HS-27A (cell line): ENCODE measurements around the gene JMJD4.

ENCODE experiments used
- DNase-seq: peaks from one replicate; pipeline ENCODE4 v3.0.0-alpha.2; 2012; ENCODE audit warnings: low read depth, missing footprints

JMJD4 gene

DNA sequence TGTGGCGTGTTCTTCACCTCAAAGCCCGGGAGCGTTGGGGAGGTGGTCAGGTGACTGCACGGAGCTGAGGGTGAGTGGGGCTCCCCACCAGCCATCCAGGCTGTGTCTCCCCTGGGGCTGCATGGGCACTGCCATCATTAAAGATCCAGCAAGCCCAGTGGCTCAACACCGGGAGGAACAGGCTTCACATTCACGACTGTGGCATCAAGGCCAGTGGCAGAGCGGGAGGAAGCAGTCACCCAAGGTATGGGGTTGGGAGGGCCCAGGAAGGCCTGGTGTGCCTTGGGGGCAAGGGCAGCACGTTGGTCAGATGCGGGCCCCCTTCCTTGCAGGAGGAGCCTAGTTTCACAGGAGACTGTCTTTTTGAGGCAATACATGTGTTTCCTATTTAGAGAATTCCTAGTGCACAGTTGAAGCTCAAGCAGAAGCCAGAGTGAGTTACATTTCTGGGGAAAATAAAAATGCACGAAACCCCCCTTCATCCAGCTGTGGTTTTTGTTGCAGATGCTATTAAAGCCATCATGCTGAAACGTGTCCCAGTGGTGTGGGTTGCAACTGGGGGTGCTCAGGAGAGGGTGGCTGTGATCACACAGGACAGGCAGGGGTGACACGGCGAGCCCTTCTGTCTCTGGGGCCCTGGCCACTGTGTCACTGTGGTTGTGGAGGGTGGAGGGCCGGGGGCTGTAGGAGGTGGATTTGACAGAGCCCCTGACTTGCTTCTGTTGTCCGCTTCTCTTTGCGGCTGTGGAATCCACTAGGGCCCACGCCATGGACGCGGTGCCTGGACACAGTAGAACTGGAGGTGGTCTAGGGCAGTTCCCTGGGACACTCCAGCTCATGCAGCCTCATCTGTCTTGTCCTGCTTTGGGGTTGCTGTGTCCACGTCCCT, 34.2 kb upstream of the JMJD4 start:
- DNase-seq, result no peak

DNA sequence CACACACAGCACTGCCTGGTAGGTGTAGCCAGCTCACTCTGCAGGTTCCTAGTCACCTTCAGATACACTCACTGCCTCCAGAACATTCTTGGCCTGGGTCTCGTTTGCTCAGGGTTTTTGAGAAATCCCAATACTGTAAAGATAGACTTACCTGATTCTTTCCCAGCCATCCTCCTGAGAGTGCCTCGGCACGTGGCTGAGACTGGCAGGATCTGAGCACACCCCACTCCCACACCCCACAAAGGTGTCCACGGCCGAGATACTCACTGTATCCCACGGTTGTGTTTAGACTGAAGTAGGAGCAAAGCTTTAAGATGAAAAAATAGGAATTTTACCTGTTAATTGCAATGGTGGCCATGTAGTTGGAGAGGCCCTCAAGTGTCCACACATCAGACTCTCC, 33.5 kb upstream of the JMJD4 start:
- DNase-seq, result no peak

DNA sequence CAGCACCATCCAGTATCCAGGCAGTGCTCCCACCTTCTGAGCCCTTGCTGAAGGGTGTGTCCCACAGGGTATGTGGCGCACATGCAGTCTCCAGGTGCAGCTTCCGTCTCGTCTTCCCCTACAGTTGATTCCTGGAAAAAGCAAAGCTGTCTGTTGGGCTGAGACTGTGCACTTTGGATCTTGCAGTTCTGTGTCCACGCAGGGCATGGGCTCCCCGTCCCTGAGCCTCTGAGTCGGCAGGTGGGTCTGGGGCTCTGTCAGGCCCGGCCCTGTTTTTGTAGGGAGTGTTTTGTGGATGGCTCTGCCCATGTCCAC, 33.0 kb upstream of the JMJD4 start:
- no peak for DNase-seq

DNA sequence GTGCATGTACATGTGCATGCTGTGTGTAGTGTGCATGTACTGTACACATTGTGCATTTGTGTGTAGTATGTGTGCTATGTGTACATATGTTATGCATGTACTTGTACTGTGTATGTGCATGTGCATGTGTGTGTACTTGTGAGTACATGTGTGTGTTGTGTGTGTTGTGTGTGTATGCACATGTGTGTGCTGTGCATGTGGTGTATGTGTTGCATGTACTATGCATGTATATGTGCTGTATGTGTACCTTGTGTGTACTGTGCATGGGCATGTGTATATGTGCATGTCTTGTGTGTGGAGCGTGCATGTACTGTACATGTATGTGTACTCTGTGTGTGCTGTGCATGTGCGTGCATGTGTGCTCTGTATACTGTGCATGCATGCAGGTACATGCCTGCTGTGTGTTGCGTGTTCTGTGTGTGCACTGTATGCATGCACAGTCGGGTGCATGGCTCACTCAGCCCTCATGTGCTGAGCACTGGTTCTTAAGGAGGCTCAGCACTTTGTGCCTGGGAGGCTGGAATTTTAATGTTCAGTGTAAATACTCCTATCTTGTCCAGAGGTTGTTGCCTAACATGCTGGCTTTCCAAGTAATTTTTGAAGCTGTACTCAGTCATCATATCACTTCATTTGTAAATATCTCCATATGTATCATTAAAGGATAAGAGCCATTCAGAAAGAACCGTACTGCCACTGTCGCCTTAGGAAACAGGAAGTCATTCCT, 32.5 kb upstream of the JMJD4 start:
- DNase-seq, result no peak

DNA sequence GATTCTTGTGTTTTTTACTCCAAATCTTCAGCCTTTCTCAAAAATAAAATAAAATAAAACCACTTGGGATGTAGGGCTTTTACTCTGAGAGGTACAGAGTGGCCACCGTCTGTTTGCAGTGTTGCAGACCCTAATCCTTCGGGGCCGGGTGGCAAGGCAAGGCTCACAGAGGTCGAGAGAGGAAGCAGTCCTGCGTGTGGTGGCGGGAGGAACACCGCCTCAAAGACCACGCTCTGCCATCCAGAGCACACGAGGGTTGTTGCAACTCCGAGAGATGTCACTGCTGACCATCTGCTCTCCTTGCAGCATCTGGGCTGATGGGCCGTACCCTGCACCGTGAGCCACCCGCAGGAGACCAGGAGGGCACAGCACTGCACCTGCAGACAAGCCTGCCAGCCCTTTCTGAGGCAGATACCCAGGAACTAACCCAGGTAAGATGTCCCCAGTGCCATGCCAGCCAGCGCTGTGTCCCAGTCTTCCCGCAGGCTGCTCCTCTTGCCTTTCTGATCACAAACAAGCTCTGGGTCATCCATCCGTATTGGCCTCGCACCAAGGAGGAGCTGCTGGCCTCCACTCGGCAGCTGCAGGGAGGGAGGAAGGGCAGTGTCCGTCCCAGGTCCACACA, 31.7 kb upstream of the JMJD4 start:
- DNase-seq, result no peak

DNA sequence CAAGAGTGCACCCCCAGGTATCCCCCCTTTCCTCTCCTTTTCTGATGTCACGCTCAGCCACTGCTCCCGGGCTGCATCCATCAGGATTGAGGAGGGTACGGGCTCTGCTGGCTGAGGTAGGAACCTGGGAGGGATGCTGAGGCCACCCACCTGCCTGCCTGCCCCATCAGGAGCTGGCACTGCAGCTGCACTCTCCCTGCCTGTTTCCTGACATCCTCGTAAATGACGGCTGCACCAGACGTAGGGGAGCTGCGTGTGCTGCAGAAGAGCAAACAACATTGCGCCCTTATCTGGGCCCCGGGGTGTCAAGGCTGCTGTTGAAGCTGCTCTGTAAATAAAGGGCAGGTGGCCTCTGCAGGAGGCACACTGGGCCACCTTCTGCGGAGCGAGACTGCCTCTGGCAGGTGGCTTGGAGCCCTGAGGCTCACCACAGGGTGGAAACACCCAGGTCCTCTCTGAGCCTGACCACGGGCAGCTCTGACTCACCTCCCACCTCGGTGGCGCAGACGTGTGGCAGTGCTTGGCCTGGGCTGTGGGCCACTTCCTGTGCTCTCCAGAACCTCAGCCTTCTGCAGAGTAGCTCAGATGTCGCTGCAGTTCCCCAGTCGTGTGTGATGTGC, 31.0 kb upstream of the JMJD4 start:
- no peak for DNase-seq

DNA sequence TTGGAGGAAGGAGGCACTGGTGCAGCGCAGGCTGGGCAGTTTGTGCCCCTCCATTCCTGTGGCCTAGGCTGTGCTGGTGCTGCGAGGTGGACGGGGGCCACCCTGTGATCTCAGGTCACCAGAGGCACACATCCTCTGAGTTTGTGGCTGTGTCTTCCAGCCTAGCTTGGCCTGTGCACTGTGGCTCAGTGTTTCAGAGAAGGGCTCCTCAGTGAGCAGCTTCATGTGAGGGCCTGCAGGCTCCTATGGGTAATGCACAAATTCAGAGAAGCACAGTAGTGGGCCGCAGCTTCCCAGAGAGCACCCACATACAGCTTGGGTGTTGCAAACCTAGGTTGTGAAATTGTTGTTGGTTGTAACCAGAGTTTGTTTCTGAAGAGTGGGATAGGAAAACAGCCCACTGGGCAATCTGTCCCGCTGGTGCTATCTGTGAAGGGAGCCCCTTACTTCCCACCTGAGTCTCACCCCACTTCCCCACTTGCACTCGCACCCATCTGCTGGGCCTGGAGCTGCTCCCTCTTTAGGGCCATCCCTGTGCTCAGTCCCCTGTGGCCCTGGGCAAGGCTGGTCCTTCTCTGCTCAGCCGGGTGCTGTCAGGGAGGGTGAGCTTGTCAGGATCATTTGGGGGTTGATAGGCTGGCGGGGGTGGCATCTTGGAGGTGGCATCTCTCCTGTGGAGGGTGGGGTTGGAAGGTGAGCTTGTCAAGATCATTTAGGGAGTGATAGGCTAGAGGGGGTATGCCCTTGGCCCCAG, 30.3 kb upstream of the JMJD4 start:
- no peak for DNase-seq

DNA sequence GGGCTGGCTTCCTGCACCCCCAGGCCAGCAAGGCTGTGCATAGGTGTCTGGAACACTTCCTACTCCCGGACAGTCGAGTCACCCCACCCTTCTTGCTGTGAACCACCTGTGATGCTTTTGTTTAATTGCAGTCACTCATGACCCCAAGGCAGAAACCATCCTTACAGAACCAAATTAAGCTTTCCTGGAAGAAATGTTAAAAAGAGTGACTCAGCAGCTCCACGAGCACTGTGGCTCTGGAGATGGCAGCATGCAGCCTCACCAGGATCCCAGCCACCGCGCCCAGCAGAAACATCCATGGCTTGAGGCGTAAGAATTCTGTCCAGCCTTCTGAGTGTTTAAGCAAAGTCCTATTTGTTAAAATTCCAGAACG, 28.9 kb upstream of the JMJD4 start:
- no peak for DNase-seq

DNA sequence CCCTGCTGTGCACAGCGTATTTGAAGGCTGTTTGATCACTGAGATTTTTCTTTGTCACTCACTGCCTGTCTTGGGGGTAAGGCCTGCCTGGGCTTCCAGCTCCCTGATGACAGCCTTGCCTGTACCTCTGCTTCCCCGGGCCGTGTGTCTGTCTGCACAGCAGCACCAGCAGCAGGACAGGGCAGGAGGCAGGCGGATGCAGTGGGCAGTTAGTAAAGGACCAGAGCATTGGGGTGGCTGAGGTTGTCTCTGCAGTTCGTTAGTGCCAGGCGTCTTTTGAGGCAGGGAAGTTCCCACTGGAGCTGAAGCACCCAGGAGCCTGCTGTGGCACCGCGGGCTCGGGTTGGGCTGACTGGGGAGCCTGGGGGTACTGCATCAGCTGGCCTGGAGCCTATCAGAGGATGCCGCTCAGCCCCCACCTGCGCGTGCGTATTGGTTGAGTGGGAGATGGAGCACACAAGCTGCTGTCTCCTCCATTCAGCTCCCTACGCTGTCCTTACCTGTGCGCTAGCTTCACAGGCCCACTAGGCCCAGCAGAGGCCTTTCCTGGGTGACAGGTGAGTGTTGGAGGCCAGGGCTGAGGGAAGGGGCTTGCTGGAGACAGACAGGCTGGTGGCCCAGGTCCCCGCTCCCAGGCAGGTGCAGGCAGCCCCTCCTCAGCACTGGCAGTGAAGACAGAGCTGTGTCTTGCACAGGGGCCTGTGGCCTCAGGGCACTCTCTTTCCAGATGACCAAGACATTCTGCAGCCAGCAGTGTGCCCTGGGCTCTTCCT, 28.3 kb upstream of the JMJD4 start:
- DNase-seq, result no peak

DNA sequence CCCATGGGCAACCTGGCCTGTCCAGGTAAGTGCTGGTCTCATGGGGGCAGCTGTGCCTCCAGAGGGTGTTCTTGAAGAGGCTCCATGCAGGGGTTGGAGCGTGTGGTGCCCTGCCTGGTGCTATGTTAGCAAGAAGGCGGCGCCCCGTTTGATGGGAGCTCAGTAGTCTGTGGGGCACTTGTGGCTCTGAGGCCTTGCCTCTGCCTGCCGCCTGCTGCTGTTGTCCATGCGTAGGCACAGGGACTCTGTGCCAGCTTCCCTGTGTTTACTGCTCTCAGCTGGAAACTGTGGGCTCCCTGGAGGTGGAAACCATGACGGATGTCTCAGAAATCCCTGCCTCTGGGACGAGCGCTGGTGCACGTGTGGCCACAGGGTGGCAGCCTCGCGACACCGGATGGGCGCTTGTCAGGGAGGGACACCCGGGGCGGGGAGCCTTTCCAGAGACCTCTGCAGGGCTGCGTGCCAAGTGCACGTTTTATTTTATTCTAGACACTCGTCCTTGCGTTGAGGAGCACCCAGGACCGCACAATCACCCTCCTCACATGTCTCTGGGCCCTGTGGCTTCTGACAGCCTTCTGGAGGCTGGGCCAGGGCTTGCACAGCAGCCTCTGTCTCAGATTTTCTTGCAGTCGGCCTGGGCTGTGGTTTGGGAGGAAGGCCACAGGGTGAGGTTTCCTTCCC, 27.3 kb upstream of the JMJD4 start:
- peak; percentile 24 for DNase-seq

DNA sequence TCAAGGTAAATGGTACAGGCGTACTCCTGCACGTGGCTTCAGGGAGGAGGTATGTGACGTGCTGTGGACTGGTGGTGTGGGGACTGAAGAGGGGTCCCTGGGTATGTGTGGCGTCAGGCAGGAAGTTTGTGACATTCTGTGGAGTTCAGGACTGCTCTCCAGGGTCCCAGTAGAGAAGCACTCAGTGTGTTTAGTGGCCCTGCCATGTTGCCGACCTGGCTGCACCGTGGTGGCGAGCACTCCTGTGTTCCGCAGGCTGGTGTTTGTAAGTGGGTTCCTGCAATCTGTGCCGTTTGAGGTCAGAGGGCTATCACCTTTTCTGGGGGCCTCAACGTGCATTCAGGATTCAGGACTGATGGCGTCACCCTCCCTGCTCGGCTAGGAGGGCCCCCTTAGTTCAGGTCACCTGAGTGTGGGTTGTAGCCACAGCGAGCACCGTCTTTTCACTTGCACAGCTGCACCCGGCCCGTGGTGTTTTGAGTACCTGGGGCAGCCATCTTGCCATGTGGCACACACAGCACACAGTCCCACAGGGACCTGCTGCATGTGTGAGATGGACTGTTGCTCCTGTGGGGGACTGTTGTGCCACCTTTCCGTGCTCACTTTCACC, 26.6 kb upstream of the JMJD4 start:
- no peak for DNase-seq

DNA sequence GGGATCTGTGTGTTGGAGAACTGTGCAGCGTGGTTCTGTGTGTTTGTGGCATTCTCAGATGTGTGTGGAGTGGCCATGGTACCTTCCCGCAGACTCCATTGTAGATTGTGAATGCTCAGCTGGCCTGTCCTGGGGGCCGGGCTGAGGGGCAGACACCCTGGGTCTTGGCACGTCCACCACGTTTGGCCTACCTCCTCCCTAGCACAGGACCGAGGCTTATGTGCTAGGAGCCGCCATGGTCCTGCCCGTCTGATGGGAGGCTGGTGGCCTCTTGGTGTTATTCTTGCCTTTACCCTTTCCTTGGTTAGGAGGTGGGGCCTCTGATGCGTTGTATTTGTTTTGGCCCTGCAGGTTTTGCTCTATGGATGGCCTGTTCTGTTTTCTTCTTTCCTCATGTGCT, 25.3 kb upstream of the JMJD4 start:
- no peak for DNase-seq

DNA sequence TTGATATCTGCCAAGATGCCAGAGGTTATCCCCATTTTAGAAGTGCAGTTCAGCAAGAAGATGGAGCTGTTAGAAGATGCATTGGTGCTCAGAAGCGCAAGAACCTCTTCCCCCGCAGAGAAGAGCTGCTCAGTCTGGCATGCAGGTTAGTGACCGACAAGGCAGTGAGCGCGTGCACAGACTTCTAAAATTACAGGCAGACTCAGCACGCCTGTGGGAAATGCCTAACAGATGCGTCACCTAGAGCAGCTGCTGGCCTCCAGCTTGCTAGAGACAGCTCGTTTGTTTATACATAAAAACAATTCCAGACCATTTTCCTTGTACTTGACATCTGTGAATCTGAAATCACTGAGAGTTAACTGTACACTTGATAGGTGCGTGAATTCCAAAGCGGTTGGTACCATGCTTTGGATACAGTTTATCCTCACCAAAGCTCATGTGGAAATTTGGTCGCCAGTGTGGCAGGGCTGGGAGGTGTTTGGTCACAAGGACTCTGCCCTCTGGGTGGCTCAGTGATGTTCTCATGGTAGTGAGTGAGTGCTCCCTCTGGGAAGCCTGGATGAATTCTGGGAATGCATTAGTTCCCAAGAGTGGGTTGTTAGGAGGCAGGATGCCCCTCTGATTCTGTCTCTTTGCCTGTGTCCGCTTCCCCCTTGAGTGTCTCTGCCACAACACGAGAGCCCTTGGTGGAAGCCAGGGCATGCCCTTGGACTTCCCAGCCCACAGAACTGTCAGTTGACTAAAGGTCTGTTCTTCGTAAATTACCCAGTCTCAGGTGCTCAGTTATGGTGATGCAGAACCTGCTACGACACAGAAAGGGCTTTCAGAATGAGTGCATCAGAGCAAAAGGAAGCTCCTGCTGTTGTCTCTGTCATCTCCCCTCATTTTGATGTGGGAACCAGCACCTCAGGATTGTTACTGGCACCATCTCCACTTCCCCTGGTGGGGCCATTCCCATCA, 24.5 kb upstream of the JMJD4 start:
- DNase-seq, result peak; percentile 82

DNA sequence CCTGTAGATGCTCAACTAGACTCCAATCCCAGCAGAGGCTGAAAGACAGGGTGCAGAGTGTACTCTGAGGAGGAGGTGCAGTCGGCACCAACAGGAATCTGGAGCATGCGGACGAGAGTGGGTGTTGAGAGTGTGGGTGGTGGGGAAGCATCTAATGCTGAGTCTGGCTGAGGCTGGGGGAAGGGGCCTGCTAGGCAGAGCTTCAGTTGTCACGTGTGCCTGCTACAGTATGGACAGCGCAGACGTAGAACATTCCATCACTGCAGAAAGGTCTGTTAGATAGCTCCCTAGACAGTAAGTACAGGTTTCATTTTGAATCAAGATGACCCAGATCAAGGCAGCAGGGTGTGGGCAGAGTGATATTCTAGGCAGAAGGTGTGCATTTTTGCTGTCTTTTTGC, 23.3 kb upstream of the JMJD4 start:
- DNase-seq, result no peak

DNA sequence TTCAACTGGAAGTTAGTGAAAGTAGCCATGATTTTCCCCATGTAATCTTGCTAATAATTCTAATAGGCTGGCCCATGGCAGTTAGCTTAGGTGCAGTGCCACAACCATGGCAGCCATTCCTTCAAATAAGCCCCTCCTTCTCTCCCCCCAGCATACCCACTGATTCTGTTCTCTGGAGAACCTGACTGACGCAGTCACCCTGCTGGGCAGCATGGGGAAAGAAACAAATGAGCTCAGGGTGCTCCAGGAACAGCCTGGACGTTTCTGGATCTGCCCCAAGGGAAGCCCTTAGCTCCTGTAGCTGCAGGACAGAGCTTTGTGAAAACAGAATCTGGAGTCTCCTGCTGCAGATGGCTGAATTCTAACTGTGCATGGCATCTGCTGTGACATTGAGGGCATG, 22.7 kb upstream of the JMJD4 start:
- DNase-seq, result no peak

DNA sequence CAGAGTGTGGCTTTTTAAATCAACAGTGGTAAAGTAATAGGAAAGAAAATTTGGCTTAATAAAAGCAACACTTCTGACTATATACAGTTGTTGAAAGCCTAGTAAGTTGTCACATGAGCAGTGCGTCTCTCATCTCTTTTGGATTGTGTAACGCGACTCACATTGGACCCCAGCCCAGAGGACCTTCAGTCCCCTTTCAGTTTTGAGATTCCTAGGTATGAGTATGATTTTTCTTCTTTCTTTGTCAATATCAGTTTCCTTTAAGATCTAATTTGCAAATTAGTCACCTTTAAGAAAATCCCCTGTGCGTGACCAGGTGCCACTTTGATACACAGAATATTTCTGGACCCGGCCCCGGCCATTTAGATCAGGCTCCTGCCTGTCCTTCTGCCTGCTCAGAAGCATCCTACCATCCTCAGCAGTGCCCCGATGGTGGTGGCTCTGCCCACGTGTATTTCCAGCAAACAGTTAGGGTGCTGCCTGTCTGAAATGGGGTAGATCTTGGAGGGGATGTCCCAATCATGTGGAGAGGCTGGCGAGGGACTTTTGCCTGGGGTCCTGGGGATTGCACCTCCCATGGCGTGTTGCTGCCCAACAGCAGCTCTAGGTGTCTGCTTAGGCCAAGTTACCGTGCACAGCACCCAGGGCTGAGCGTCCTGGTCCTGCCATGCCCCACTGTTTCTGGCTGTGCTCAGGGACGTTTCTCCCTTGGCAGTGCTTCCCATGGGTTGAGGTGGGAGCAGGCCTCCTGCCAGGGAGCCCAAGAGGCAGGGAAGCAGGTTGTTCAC, 21.3 kb upstream of the JMJD4 start:
- DNase-seq, result no peak

DNA sequence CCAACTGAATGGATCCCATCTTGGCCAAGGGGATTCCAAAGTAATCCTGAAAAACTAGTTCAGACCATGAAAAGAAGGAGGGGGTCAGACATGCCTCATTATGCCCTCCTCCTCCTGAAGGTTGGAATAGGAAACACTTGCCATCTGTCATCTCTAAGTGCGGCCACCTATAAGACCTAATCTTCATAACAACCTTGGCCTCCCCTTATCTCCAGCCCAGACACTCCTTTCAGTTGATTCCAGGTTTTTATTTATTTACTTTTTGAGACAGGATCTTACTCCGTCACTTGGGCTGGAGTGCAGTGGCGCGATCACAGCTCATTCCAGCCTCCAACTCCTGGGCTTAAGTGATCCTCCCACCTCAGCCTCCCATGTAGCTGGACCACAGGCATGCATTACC, 19.9 kb upstream of the JMJD4 start:
- DNase-seq, result no peak

DNA sequence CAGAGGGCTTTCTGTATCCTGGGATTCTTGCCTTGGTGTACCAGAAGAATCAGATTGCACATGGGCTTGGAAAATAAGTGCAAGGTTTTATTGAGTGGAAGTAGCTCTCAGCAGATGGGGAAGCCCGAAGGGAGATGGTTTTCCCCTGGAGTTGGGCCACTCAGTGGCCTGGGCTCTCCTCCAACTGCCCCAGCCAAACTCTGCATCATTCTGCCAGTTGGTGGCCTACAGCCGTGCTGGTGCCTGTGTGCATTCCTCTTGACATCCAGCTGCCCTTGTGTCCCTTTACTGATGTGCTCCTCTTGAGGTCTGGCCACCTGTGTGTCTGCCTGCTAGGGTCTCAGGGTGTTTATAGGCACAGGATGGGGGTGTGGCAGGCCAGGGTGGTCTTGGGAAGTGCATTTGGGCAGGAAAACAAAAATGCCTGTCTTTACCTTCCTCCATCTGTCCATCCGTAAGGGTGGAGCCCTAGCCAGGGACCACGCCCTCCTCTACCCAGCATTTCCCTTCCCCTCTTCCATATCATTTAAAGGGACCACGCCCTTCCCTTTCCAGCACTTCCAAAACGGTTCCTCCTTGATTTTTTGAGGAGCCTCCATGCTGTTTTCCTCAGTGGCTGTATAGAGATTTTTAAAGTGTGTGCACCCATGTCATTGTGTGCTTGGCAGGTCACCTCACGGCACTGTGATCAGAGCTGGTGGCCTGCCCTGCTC, 19.1 kb upstream of the JMJD4 start:
- DNase-seq, result no peak
